Activated T-cell treated with anti-CD3 and anti-CD28 coated beads for 24 hours (primary cell): ENCODE measurements around the gene COL16A1.

ENCODE experiments used
- DNase-seq: peaks from one replicate; pipeline ENCODE4 v3.0.0-alpha.2; 2020; ENCODE audit warnings: low read depth

Gene COL16A1

DNA sequence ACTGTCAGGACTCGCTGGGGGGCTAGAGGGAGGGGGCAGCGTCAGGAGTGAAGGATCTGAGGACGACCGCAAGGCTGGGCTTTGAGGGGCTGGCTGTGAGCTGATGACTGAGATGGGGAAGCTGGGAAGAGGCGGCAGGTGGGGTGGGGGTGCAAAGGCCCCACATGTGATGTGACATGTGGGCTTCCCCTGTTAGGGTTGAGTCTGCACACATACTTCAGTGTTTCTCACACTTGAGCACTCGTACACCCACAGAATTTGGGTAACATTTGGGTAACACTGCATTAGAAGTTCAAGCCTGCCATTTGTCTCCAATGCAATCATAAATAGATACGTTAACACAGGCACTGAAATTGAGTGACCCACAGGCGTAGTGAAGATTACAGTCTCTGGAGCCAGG lies 16.2 kb downstream of the COL16A1 start:
- no peak for DNase-seq

GRCh38 chr1:31685795-31686194 lies 18.0 kb downstream of the COL16A1 start:
- no peak for DNase-seq

DNA sequence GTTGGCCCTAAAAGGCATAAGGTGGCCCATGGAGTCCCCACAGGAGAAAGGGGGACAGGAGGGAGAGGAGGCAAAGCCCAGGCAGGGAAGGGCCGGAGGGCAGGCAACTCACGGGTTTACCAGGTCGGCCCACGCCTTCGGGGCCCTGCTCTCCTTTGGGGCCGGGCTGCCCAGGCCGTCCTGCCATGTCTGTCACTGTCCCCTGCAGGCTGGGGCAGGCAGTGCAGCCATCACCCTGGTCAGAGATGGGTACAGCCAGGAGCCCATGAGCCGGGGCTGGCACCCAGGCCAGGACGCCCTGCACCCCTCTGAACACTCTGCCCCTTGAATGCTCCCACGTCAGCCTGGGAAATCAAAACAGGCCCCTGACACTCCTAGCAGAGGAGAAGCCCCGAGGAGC lies 19.8 kb downstream of the COL16A1 start:
- no peak for DNase-seq

GRCh38 chr1:31681415-31681814 lies 22.4 kb downstream of the COL16A1 start:
- DNase-seq: no peak

- DNase-seq: no peak
These were observed 24.1 kb downstream of the COL16A1 start for GRCh38 chr1:31679676-31680230.

DNA sequence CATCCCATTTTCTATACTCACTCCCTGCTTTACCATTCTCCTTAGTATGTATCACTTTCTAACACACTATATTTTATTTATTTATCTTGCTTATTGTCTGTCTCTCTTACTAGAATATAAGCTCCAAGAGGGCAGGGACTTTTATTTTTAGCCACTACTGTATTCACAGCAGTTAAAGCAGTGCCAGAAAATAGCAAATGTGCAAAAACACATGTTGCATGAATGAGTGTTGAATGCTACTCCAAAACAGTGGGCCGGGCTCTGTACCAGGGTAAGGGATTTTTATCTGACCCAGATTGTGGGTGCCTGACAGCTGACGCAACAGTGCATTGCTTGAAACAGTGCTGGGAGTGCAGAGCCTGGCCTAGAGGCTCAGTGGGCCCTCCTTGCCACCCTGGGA lies 24.7 kb downstream of the COL16A1 start:
- no peak for DNase-seq

DNA sequence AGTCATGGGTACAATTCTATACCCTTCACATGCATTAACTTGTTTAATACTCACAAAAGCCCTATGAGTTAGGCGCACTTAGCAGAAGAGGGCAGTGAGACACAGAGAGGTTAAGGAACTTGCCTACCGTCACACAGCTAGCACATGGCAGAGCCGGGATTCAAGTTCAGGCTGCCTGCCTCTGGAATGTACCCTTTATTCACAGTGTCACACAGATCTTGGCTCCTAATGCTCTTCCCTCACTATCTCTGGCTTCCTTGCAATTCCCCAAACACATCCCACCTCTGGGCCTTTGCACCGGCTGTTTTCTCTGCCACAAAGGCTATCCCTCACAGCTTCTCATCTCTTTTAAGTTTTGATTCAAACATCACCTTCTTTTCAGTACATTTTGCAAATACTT lies 25.1 kb downstream of the COL16A1 start:
- DNase-seq: no peak

DNA sequence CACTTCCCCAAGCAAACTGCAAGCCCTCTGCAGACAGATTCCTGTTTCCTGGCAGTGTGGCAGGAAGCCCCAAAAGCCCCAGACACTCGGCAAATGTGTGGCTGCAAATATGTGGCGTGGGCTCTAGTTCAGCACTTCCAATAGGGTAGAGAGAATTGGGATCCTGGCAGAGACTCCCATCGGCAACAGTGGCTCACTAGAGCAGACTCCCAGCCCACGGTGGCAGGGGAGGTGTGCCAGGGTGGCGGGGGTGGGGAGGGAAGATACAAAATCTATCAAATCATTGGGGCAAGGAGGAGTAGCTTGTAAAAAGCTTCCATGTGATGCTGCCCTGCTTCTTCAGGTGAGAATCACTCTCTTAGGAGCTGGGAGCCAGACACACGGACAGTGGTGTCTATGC lies 25.9 kb downstream of the COL16A1 start:
- DNase-seq: no peak

DNA sequence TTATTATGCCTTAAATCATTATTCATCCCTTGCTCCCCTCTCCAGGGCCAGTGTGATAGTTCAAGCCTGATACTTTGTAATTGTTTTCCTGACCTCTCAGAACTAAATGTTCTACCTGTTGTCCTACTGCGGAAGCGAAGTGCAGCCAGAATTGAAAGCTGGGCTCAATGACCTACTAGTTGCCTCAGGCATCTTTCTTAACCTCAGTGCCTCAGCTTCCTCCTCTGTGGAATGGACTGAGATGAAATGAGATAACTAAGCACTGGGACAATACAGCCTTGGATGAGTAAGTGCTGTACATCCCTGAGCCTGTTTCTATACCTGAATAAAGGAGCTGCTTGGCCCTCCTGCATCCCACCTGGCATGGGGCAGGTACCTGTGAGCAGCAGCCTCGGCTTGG lies 26.4 kb downstream of the COL16A1 start:
- no peak for DNase-seq

GRCh38 chr1:31675756-31676155 lies 28.1 kb downstream of the COL16A1 start:
- DNase-seq: no peak

- DNase-seq: no peak
These were observed 28.7 kb downstream of the COL16A1 start for GRCh38 chr1:31675161-31675560.

- DNase-seq: no peak
These were observed 29.2 kb downstream of the COL16A1 start for GRCh38 chr1:31674626-31675025.

DNA sequence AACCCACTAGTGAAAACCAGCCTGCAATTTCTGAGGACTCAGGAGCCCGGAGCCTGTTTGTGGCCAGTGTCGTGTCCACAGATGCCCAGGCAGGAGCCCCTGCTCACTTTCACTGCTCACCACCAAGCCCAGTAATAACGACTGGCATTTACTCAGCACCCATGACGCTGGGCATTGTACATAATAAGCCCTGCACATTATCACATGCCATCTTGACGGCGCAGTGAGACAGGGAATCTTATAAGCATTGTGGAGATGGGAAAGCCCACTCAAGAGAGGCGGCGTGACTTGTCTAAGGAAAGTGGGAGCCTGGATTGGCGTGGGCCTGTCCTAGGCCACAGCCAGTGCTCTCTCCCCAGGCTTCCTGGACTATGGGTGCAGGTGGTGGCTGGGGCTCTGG lies 30.4 kb downstream of the COL16A1 start:
- no peak for DNase-seq

DNA sequence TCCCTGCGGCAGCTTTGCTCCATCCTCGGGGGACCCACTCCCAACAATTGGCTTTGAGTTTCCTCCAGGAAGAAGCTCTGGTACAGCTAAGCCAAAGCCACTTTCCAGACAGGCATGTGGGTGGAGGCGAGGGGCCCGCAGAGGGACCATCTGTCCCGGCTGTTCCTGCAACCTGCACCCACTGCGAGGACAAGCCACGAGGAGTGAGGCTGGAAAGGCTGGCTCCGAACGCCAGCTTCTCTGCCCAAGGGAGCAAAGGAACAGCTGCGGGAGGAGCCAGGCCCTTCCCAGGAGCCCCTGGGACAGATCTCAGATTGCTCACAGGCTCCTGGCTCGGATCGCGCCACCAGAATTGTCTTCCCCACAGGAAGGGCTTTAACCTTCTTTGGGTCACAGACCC lies 30.8 kb downstream of the COL16A1 start:
- no peak for DNase-seq

- no peak for DNase-seq
These were observed 32.1 kb downstream of the COL16A1 start for GRCh38 chr1:31671561-31672201.

DNA sequence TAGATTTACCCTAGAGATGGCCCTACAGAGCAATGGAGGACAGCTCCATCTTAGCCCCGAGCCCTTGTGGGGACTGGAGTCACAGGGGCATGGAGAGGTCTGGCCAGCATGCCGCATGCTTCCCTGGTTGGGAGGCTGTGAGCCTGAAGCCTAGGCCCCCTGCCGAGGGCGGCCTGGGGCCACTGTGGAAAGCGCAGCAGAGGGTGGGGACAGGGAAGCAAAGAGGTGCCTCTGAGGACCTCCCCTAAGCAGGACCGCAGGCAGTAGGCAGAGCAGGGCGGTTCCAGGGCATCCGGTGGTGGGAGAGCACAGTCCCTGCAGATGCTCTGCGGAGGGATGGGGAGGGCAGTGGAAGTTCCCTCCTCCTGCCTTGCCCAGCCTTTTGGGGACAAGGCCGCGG lies 32.7 kb downstream of the COL16A1 start:
- DNase-seq: no peak

DNA sequence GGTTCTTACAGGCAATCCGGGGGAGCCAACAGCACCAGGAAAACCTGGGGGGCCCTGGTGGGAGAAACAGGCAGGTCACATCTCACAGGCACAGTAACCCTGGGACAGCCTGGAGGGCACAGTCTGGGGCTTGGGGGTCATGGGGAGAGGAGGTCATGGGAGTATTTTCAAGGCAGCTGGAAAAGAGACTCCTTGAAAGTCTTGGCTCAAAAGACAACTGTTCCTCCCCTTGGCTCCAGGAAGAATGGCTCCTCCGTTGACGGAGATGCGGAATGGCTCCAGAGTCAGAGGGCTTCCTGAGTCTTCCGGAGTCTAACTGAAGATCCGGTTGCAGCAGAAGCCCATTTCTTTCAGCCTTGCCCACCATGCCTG lies 33.2 kb downstream of the COL16A1 start:
- DNase-seq: no peak

DNA sequence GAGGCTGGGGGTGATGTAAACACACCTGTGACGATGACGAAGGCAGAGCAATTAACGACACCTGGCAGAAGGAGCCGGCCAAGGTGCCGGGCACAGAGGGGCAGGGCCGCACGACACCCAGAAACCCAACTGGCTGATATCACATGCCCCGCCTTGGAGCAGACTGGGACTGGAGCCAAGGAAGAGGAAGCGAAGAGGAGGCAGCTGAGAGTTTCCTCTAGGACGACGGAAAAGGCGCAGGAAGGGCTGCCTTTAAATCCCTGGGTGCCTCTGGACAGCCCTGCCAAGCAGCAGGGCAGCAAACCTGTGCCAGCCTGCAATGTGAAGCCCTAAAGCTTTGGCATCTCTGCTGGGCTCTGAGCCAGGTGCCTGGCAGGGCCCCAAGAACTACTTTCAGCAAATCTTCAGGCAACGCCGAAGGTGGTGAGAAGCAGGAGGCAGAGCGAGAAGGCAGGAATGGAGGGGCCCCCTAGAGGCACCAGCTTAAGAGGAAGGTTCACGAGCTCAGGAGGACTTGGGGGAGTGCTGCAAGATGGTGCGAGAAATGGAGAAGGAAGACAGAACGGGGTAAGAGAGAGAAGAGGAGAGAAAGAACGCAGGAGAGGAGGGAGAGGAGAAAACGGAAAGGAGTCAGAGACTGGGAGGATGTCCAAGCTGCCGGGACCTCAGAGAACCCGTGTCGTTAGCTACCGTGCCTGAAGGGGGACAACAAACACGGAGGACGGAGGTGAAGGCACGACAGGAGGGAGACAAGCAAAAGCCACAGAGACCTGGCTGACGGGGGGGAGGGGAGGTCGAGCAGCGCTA lies 33.8 kb downstream of the COL16A1 start:
- DNase-seq: no peak

DNA sequence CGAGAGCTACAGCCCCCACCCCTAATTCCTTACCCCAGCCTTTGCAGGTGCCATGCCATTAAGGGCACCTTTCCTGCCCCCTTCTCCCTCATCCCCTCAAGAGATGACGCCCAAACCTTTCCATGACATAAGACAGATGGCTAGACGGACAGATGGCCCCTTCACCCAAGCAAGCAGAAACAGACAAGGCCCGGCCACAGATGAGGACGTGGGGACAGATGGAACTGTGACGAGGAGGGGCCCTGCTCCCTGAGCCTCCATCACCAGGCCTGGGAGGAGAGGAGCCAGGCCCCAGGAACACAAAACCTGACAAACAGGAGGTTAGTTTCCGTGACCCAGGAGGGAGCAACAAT lies 34.4 kb downstream of the COL16A1 start:
- no peak for DNase-seq

GRCh38 chr1:31668303-31668883 lies 35.4 kb downstream of the COL16A1 start:
- DNase-seq: no peak

DNA sequence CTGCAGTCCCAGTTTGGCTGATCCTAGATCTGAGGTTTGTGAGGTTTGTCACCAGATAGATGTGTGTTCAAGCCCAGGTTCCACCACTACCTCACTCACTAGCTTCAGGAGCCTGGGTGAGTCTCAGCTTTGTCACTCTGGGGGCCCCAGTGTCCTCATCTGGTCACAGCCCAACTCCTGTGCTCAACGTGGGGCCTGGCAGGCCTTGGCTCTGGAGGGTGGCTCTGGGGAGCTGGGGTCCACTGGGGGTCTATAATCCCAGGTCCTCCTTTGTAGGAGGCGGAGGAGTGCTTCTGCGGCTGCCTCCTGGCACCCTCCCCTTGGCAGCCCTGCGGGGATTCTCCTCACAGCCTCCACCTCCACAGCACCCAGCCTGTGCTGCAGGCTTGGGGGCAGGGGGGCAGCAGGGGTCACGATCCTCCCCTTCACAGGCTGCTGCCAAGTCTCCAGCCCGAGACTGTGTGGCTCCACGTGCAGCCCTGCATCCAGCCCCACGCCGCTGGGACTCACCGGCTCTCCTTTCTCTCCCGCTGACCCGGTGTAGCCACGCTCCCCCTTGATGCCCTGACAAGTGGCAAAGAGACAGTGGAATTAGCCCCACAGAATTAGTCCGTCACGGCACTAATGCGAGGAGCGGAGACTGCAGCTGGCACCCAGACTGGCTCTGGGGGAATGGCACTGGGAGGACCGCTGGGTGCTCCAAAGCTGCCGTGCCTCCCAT lies 36.6 kb downstream of the COL16A1 start:
- DNase-seq: no peak

GRCh38 chr1:31666263-31666963 lies 37.4 kb downstream of the COL16A1 start:
- DNase-seq: no peak
